ENCODE data around the gene AREL1.

DNA sequence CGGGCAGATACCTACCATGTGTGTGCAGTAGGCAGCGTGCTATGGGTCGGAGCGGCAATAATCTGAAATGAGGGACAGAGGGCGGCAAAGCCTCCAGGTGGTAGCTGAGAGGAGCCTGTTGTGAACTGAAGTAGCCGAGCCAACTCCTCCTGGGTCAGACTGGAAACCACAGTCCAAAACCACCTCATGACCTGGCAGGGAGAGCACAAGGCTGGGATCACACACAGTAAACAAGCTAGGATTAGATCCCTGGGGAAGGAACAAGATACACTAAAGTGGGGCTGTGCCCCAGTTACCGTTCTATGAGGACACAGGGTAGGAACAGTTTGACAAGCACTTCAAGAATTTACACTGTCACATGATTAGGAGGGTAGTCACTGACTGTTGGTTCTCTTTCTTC lies 49.0 kb downstream of the AREL1 start:
- TF ChIP-seq TAF1 (IDR thresholded peaks at IDR 0.05; ENCODE audit: borderline replicate concordance, low read depth, low read length) = no peak
- no peak for TF ChIP-seq POLR2A (IDR thresholded peaks at IDR 0.05; ENCODE audit: low read depth, low read length)
